ENCODE results near the gene MORN4.

GRCh38 chr10:97573672-97574071 is 59.6 kb downstream of the MORN4 start:
- TF ChIP-seq, protein P1, sequence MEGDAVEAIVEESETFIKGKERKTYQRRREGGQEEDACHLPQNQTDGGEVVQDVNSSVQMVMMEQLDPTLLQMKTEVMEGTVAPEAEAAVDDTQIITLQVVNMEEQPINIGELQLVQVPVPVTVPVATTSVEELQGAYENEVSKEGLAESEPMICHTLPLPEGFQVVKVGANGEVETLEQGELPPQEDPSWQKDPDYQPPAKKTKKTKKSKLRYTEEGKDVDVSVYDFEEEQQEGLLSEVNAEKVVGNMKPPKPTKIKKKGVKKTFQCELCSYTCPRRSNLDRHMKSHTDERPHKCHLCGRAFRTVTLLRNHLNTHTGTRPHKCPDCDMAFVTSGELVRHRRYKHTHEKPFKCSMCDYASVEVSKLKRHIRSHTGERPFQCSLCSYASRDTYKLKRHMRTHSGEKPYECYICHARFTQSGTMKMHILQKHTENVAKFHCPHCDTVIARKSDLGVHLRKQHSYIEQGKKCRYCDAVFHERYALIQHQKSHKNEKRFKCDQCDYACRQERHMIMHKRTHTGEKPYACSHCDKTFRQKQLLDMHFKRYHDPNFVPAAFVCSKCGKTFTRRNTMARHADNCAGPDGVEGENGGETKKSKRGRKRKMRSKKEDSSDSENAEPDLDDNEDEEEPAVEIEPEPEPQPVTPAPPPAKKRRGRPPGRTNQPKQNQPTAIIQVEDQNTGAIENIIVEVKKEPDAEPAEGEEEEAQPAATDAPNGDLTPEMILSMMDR (IDR thresholded peaks at IDR 0.05), result no peak
- TF ChIP-seq POLR2AphosphoS5 (IDR thresholded peaks at IDR 0.05), result no peak
